ENCODE results near the gene PPM1L.

The PPM1L gene

DNA sequence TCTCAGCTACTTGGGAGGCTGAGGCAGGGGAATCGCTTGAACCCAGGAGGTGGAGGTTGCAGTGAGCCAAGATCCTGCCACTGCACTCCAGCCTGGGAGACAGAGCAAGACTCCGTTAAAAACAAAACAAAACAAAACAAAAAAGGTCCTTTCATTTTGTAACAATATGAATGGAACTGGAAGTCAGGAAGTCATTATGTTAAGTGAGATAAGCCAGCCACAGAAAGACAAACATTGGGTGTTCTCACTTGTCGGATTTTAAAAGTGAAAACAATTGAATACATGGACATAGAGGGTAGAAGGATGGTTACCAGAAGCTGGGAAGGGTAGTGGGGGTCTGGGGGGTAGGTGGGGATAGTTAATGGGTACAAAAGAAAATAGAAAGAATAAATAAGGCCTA lies 361.6 kb downstream of the PPM1L start:
- no peaks in the 10 kb centered on the region for H3K27me3 ChIP-seq (ENCODE audit: control insufficient read depth in 5 of 5, insufficient read depth in 4 of 5, low read length in 5 of 5)
- peaks cover 0 to 35% (median 17%) of the 10 kb centered on the region in 5 donors for H3K9me3 ChIP-seq (ENCODE audit: control insufficient read depth in 5 of 5, low read length in 5 of 5)

GRCh38 chr3:161126495-161126894 lies 370.5 kb downstream of the PPM1L start:
- Histone ChIP-seq H3K4me1 (ENCODE audit: control insufficient read depth in 5 of 5, insufficient read depth in 5 of 5, low read length in 5 of 5) (no peaks in the 10 kb centered on the region), H3K4me3 (ENCODE audit: low read depth in 1 of 5, low read length in 5 of 5) (no peak overlapping the region), H3K9me3 (ENCODE audit: control insufficient read depth in 5 of 5, low read length in 5 of 5) (peaks cover 0 to 18% (median 9%) of the 10 kb centered on the region in 5 donors), H3K27ac (ENCODE audit: low read depth, low read length) (no peak overlapping the region), H3K9ac (ENCODE audit: low read length in 5 of 5) (no peak overlapping the region), H3K36me3 (ENCODE audit: control insufficient read depth in 5 of 5, insufficient read depth in 5 of 5, low read length in 5 of 5) (no peaks in the 10 kb centered on the region), H3K27me3 (ENCODE audit: control insufficient read depth in 5 of 5, insufficient read depth in 4 of 5, low read length in 5 of 5) (no peaks in the 10 kb centered on the region)

More for the DNA sequence above, 361.6 kb downstream of the PPM1L start:
- H3K4me3 ChIP-seq (ENCODE audit: low read depth in 1 of 5, low read length in 5 of 5), result no peak overlapping the region
- H3K4me1 ChIP-seq (ENCODE audit: control insufficient read depth in 5 of 5, insufficient read depth in 5 of 5, low read length in 5 of 5), result no peaks in the 10 kb centered on the region
- no peaks in the 10 kb centered on the region for H3K36me3 ChIP-seq (ENCODE audit: control insufficient read depth in 5 of 5, insufficient read depth in 5 of 5, low read length in 5 of 5)
- no peak overlapping the region for H3K9ac ChIP-seq (ENCODE audit: low read length in 5 of 5)
- no peak overlapping the region for H3K27ac ChIP-seq (ENCODE audit: low read depth, low read length)
